Measurements from ENCODE around the gene MEMO1. TPM values are rescaled to one million over a fixed set of nuclear protein-coding genes. Genes with fewer than 3 reads are reported as not detected.
A peak's percentile ranks its signal among the peaks of the same experiment; 100 is the strongest.

The MEMO1 gene
- total and polyA plus RNA-seq, 9 of the 15 experiments (the other 6 are each of a cell fraction or from before 2014, with no cell fraction given) = 22.1 to 87.7 (median 61.2) TPM

DNA sequence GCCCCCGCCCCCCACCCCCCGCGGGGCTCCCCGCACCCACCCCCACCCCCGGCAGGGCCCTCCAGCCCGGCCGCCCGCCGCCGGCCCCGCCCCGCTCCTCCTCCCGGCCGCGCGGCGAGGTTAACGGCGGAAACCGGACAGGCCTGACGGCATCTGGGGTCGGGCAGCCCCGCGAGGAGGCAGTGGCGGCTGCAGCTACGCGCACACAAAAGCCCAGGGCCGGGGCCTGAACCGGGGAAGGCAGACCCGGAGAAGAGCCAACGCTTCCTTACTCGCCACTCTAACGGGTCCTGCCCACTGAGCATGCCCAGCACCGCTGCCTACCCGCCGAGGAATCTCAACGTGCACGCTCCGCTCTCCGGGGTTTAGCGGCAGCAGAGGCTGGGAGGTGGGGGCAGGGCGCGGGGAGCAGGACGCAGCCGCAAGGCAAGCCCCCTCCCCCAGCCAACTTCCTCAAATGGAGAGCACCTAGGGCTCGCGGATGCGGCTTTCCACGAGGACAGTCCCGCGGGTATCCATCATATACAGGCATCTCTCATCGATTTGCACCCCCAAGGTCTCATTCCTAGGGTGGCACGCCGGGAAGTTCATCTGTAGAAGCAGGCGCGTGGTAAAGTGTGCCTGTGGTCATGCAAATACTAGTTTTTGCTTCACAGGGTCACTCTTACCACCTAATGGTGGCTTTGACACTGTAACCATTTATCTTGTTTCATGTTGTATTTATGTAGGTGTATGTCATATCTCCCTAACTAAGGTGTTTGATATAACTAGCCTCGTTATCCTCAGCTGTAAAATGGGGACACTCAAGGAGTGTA lies at the start of gene MEMO1 (continued):
- TF ChIP-seq, protein P1, sequence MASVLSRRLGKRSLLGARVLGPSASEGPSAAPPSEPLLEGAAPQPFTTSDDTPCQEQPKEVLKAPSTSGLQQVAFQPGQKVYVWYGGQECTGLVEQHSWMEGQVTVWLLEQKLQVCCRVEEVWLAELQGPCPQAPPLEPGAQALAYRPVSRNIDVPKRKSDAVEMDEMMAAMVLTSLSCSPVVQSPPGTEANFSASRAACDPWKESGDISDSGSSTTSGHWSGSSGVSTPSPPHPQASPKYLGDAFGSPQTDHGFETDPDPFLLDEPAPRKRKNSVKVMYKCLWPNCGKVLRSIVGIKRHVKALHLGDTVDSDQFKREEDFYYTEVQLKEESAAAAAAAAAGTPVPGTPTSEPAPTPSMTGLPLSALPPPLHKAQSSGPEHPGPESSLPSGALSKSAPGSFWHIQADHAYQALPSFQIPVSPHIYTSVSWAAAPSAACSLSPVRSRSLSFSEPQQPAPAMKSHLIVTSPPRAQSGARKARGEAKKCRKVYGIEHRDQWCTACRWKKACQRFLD (CRISPR knock-in tag; IDR thresholded peaks at IDR 0.05) = 0 out of 2 replicates have a peak, but pooled peaks have one; percentile 49
- TF ChIP-seq, protein P2, sequence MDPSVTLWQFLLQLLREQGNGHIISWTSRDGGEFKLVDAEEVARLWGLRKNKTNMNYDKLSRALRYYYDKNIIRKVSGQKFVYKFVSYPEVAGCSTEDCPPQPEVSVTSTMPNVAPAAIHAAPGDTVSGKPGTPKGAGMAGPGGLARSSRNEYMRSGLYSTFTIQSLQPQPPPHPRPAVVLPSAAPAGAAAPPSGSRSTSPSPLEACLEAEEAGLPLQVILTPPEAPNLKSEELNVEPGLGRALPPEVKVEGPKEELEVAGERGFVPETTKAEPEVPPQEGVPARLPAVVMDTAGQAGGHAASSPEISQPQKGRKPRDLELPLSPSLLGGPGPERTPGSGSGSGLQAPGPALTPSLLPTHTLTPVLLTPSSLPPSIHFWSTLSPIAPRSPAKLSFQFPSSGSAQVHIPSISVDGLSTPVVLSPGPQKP (CRISPR knock-in tag; IDR thresholded peaks at IDR 0.05) = no peak
- TF ChIP-seq ZFX (CRISPR knock-in tag; IDR thresholded peaks at IDR 0.05) (peak; percentile 91), ZZZ3 (IDR thresholded peaks at IDR 0.05) (peak; percentile 72; the same call in 1 of the 2 replicates), SRSF1 (IDR thresholded peaks at IDR 0.05; ENCODE audit: low read depth, low read length) (no peak), RERE (CRISPR knock-in tag; IDR thresholded peaks at IDR 0.05; ENCODE audit: borderline replicate concordance) (0 out of 2 replicates have a peak, but pooled peaks have one; percentile 61), CAMTA2 (CRISPR knock-in tag; conservative IDR thresholded peaks at IDR 0.05) (0 out of 2 replicates have a peak, but pooled peaks have one; percentile 46), ZBTB17 (CRISPR knock-in tag; IDR thresholded peaks at IDR 0.05) (peak; percentile 80), ZBTB5 (IDR thresholded peaks at IDR 0.05) (peak; percentile 83; the same call in 1 of the 2 replicates), NCOA6 (IDR thresholded peaks at IDR 0.05) (peak; percentile 85), FOS (IDR thresholded peaks at IDR 0.05; ENCODE audit: extremely low read depth, insufficient read length) (no peak), ZNF518B (CRISPR knock-in tag; IDR thresholded peaks at IDR 0.05) (no peak)
